ENCODE measurements around the gene GUCY2C. TPM values are rescaled to one million over a fixed set of nuclear protein-coding genes. Genes with fewer than 3 reads are reported as not detected.

GUCY2C gene
- total RNA-seq, 1 experiment from 2014 or later, result not detected

DNA sequence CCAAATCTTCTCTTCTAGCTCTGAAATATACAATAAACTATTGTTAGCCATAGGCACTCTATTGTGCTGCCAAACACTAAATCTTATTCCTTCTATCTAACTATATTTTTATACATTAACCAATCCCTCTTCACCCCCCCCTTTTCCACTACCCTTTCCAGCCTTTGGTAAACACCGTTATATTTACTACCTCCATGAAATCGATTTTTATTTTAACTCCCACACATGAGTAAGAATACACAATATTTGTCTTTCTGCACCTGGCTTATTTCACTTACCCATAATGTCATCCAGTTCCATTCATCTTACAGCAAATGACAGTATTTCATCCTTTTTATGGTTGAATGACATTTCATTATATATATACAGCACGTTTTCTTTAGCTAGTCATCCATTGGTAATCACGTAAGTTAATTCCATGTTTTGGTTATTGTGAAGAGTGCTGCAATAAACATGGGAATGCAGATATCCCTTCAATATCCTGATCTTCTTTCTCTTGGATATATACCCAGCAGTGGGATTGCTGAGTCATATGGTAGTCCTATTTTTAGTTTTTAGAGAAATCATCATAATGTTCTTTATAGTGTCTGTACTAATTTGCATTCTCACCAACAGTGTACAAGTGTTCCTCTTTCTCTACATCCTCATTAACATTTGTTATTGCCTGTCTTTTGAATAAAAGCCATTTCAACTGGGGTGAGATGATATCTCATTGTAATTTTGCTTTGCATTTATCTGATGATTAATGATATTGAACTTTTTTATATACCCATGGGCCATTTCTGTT is 94.5 kb downstream of the GUCY2C start:
- Histone ChIP-seq H3K9me3 (ENCODE audit: low read depth, low read length, poor library complexity, severe bottlenecking) (peaks cover 15% of the 10 kb centered on the region), H3K4me1 (ENCODE audit: insufficient read depth, low read length, poor library complexity, severe bottlenecking) (no peaks in the 10 kb centered on the region), H3K27me3 (replicated peaks; ENCODE audit: insufficient read depth, low read depth, low read length, poor library complexity) (no peaks in the 10 kb centered on the region), H3K4me3 (ENCODE audit: low read depth, low read length, poor library complexity, severe bottlenecking) (no peak overlapping the region), H3K27ac (ENCODE audit: low read depth, low read length, poor library complexity, severe bottlenecking) (no peak overlapping the region), H3K36me3 (ENCODE audit: insufficient read depth, low read length, poor library complexity, severe bottlenecking) (no peaks in the 10 kb centered on the region)
- CTCF ChIA-PET, result no interaction called here
- POLR2A ChIA-PET (ENCODE audit: low non-redundant PET), result interaction anchor here (0.6 kb wide), 1 partner anchor 9 kb away, joined by 4 read pairs; no protein-coding TSS in a partner anchor
- BruUV-seq (replicated peaks), result no TSS peak
- TF ChIP-seq, protein P1, sequence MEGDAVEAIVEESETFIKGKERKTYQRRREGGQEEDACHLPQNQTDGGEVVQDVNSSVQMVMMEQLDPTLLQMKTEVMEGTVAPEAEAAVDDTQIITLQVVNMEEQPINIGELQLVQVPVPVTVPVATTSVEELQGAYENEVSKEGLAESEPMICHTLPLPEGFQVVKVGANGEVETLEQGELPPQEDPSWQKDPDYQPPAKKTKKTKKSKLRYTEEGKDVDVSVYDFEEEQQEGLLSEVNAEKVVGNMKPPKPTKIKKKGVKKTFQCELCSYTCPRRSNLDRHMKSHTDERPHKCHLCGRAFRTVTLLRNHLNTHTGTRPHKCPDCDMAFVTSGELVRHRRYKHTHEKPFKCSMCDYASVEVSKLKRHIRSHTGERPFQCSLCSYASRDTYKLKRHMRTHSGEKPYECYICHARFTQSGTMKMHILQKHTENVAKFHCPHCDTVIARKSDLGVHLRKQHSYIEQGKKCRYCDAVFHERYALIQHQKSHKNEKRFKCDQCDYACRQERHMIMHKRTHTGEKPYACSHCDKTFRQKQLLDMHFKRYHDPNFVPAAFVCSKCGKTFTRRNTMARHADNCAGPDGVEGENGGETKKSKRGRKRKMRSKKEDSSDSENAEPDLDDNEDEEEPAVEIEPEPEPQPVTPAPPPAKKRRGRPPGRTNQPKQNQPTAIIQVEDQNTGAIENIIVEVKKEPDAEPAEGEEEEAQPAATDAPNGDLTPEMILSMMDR (conservative IDR thresholded peaks at IDR 0.05; ENCODE audit: low read depth, low read length), result no peak
- no peak for TF ChIP-seq EZH2 (IDR thresholded peaks at IDR 0.05; ENCODE audit: borderline replicate concordance, low read depth, low read length, poor library complexity, severe bottlenecking)
- intact Hi-C loops (cut with micrococcal nuclease; ENCODE audit: unreplicated experiment), result no loop called here
- DNase-seq (ENCODE audit: low spot score), result no peak

DNA sequence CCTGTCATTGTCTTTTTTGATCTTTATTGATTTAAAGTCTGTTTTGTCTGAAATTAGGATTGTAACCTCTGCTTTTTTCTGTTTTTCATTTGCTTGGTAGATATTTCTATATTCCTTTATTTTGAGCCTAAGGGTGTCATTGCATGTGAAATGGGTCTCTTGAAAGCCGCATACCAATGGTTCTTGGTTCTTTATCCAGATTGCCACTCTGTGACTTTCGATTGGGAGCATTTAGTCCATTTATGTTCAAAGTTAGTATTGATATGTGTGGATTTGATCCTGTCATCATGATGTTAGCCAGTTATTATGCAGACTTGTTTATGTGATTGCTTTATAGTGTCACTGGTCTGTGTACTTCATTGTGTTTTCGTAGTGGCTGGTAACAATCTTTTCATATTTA is 98.9 kb downstream of the GUCY2C start:
- H3K9me3 ChIP-seq (ENCODE audit: low read depth, low read length, poor library complexity, severe bottlenecking), result no peaks in the 10 kb centered on the region
- H3K27me3 ChIP-seq (replicated peaks; ENCODE audit: insufficient read depth, low read depth, low read length, poor library complexity), result no peaks in the 10 kb centered on the region
- no peak overlapping the region for H3K4me3 ChIP-seq (ENCODE audit: low read depth, low read length, poor library complexity, severe bottlenecking)
- H3K27ac ChIP-seq (ENCODE audit: low read depth, low read length, poor library complexity, severe bottlenecking), result no peak overlapping the region
- BruUV-seq (replicated peaks), result no TSS peak
- DNase-seq (ENCODE audit: low spot score), result no peak
- no peaks in the 10 kb centered on the region for H3K36me3 ChIP-seq (ENCODE audit: insufficient read depth, low read length, poor library complexity, severe bottlenecking)
- TF ChIP-seq, protein P1 (conservative IDR thresholded peaks at IDR 0.05; ENCODE audit: low read depth, low read length), result no peak
- no peak for TF ChIP-seq EZH2 (IDR thresholded peaks at IDR 0.05; ENCODE audit: borderline replicate concordance, low read depth, low read length, poor library complexity, severe bottlenecking)
- POLR2A ChIA-PET (ENCODE audit: low non-redundant PET), result no interaction called here
- H3K4me1 ChIP-seq (ENCODE audit: insufficient read depth, low read length, poor library complexity, severe bottlenecking), result no peaks in the 10 kb centered on the region
- intact Hi-C loops (cut with micrococcal nuclease; ENCODE audit: unreplicated experiment), result no loop called here
- CTCF ChIA-PET, result no interaction called here

DNA sequence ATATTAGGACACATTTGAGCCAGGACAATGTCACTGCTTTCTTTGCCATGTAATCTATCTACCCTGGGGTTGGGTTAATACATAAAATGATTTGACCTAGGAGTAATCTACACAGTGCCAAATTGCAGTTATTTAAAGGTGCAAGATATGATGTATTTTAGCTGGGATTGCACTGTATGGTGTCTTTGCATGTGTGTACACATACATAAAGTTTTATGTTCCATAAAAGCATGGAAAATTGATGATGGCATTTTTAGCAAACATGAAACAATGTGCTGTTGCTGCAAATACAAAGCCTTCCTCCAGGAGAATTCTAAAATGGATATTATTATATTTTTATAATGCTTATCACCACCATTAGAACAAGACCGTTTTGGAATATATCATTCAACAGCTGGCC is 104.7 kb downstream of the GUCY2C start:
- intact Hi-C loops (cut with micrococcal nuclease; ENCODE audit: unreplicated experiment), result no loop called here
- no TSS peak for BruUV-seq (replicated peaks)
- Histone ChIP-seq H3K27ac (ENCODE audit: low read depth, low read length, poor library complexity, severe bottlenecking) (no peak overlapping the region), H3K9me3 (ENCODE audit: low read depth, low read length, poor library complexity, severe bottlenecking) (no peaks in the 10 kb centered on the region), H3K36me3 (ENCODE audit: insufficient read depth, low read length, poor library complexity, severe bottlenecking) (no peaks in the 10 kb centered on the region), H3K4me1 (ENCODE audit: insufficient read depth, low read length, poor library complexity, severe bottlenecking) (no peaks in the 10 kb centered on the region), H3K4me3 (ENCODE audit: low read depth, low read length, poor library complexity, severe bottlenecking) (no peak overlapping the region), H3K27me3 (replicated peaks; ENCODE audit: insufficient read depth, low read depth, low read length, poor library complexity) (no peaks in the 10 kb centered on the region)
- POLR2A ChIA-PET (ENCODE audit: low non-redundant PET), result no interaction called here
- TF ChIP-seq, protein P1 (conservative IDR thresholded peaks at IDR 0.05; ENCODE audit: low read depth, low read length), result no peak
- no peak for TF ChIP-seq EZH2 (IDR thresholded peaks at IDR 0.05; ENCODE audit: borderline replicate concordance, low read depth, low read length, poor library complexity, severe bottlenecking)
- DNase-seq (ENCODE audit: low spot score), result no peak
- CTCF ChIA-PET, result no interaction called here
